H1 (cell line): ENCODE results near the gene NIN. TPM values are rescaled to one million over a fixed set of nuclear protein-coding genes. Genes with fewer than 3 reads are reported as not detected.

Experiments used
- CTCF ChIA-PET: fragments of 300-600 bp; sonication (Branson Sonifier 250); formaldehyde crosslinking; loops from one replicate; lab custom pipeline; 2021; ENCODE audit not compliant: partially characterized antibody; lab: Charles Lee
- POLR2A ChIA-PET: fragments of 300-600 bp; sonication (Branson Sonifier 250); formaldehyde crosslinking; loops from one replicate; lab custom pipeline; 2021; ENCODE audit warnings: inconsistent platforms; ENCODE audit not compliant: partially characterized antibody; lab: Charles Lee
- DNase-seq, 2 experiments: peaks; one replicate each; pipeline versions ENCODE4 v3.0.0 to v3.0.0-alpha.2; 2010 to 2022; ENCODE audit warnings: low spot score in 2 of 2, low read depth in 1 of 2, mixed read lengths in 1 of 2
- FAIRE-seq: peaks from 2 replicates; lab custom pipeline; 2011; peaks lifted over from hg19 to GRCh38; lab: Jason Lieb, UNC
- H2AFZ ChIP-seq: 2 replicates; pipeline ENCODE4 v1.8.1; 2012; ENCODE audit warnings: low read length, inconsistent platforms
- H2AK5ac ChIP-seq: 2 replicates; pipeline ENCODE4 v1.6.1; 2013; ENCODE audit warnings: low read depth, low read length
- H2BK120ac ChIP-seq: replicated peaks from 2 replicates; pipeline ENCODE3; 2013; ENCODE audit warnings: low read depth, low read length, inconsistent platforms
- H2BK12ac ChIP-seq: 2 replicates; pipeline ENCODE4 v1.6.1; 2013; ENCODE audit warnings: low read depth, low read length
- H2BK15ac ChIP-seq: 2 replicates; pipeline ENCODE4 v1.6.1; 2013; ENCODE audit warnings: low read length
- H2BK20ac ChIP-seq: 2 replicates; pipeline ENCODE4 v1.6.1; 2013; ENCODE audit warnings: low read length
- H2BK5ac ChIP-seq: 2 replicates; pipeline ENCODE4 v1.6.1; 2013; ENCODE audit warnings: low read depth, low read length
- H3K14ac ChIP-seq: 2 replicates; pipeline ENCODE4 v1.6.1; 2013; ENCODE audit warnings: inconsistent platforms; ENCODE audit not compliant: insufficient read length
- H3K18ac ChIP-seq: 2 replicates; pipeline ENCODE4 v1.6.1; 2013; ENCODE audit warnings: low read length; ENCODE audit errors: extremely low read depth
- H3K23ac ChIP-seq: 2 replicates; pipeline ENCODE4 v1.6.1; 2013; ENCODE audit warnings: inconsistent platforms; ENCODE audit not compliant: insufficient read length
- H3K23me2 ChIP-seq: 2 replicates; pipeline ENCODE4 v1.6.1; 2013; ENCODE audit warnings: low read depth, low read length
- H3K27ac ChIP-seq: 2 replicates; pipeline ENCODE4 v1.6.1; 2011; ENCODE audit warnings: low read depth, low read length, inconsistent platforms
- H3K27me3 ChIP-seq, 4 experiments: replicated peaks in 1 of 4; 1 replicate in 1 of 4; 2 replicates in 3 of 4; pipeline versions ENCODE4 v1.6.1 to v1.8.1; 2011 to 2013; ENCODE audit warnings: low read length in 3 of 4, mild to moderate bottlenecking in 3 of 4, inconsistent platforms in 2 of 4, mixed read lengths in 2 of 4, moderate library complexity in 1 of 4; ENCODE audit not compliant: control insufficient read depth in 3 of 4, insufficient read depth in 3 of 4; ENCODE audit errors: extremely low read depth in 1 of 4
- H3K36me3 ChIP-seq, 4 experiments: 2 replicates each; pipeline versions ENCODE4 v1.6.1 to v1.8.1; 2011 to 2013; ENCODE audit warnings: mild to moderate bottlenecking in 4 of 4, low read length in 3 of 4, moderate library complexity in 2 of 4, control low read depth in 1 of 4, inconsistent platforms in 1 of 4; ENCODE audit not compliant: insufficient read depth in 4 of 4, control insufficient read depth in 2 of 4
- H3K4ac ChIP-seq: replicated peaks from 2 replicates; pipeline ENCODE3; 2013; ENCODE audit warnings: low read length, low read depth, mixed read lengths, inconsistent platforms; ENCODE audit not compliant: insufficient read length
- H3K4me1 ChIP-seq, 4 experiments: replicated peaks in 1 of 4; 1 replicate in 1 of 4; 2 replicates in 3 of 4; pipeline versions ENCODE4 v1.6.1 to v1.8.1; 2011 to 2013; ENCODE audit warnings: low read length in 3 of 4, inconsistent platforms in 2 of 4, mixed read lengths in 1 of 4; ENCODE audit not compliant: insufficient read depth in 4 of 4, control insufficient read depth in 3 of 4
- H3K4me2 ChIP-seq, 2 experiments: 2 replicates each; pipeline versions ENCODE4 v1.6.1 to v1.8.1; 2011 to 2013; ENCODE audit warnings: low read depth in 2 of 2, low read length in 2 of 2, control low read depth in 1 of 2, inconsistent platforms in 1 of 2, mild to moderate bottlenecking in 1 of 2; ENCODE audit not compliant: insufficient read depth in 1 of 2
- H3K4me3 ChIP-seq, 4 experiments: fragments of 200-600, 300-600 bp in 1 of 4; sonication (generic), shearing (Covaris generic), sonication (Bioruptor Twin) in 1 of 4; 2 replicates each; pipeline versions ENCODE4 v1.5.1 to v1.8.1; 2011 to 2016; ENCODE audit warnings: low read length in 4 of 4, low read depth in 3 of 4, control low read depth in 2 of 4, inconsistent platforms in 2 of 4, mild to moderate bottlenecking in 2 of 4, mixed read lengths in 1 of 4, moderate library complexity in 1 of 4; ENCODE audit not compliant: insufficient read depth in 2 of 4; ENCODE audit errors: extremely low read depth in 1 of 4
- H3K56ac ChIP-seq: replicated peaks from 2 replicates; pipeline ENCODE3; 2013; ENCODE audit warnings: low read depth, mild to moderate bottlenecking, mixed read lengths, low read length, inconsistent platforms; ENCODE audit not compliant: insufficient read length
- H3K79me1 ChIP-seq: 2 replicates; pipeline ENCODE4 v1.6.1; 2013; ENCODE audit warnings: low read depth, low read length, control low read depth
- H3K79me2 ChIP-seq, 2 experiments: 2 replicates each; pipeline versions ENCODE4 v1.6.1 to v1.8.1; 2012 to 2013; ENCODE audit warnings: low read length in 2 of 2, mild to moderate bottlenecking in 2 of 2, inconsistent platforms in 1 of 2; ENCODE audit not compliant: insufficient read depth in 2 of 2, control insufficient read depth in 1 of 2
- H3K9ac ChIP-seq, 4 experiments: replicated peaks in 1 of 4; 1 replicate in 1 of 4; 2 replicates in 3 of 4; pipeline versions ENCODE4 v1.6.1 to v1.8.1; 2011 to 2013; ENCODE audit warnings: low read depth in 3 of 4, low read length in 3 of 4, control low read depth in 2 of 4, mild to moderate bottlenecking in 2 of 4, moderate library complexity in 2 of 4, inconsistent platforms in 1 of 4; ENCODE audit errors: extremely low read depth in 1 of 4
- H3K9me3 ChIP-seq, 2 experiments: 2 replicates each; pipeline versions ENCODE4 v1.6.1 to v1.8.1; 2012 to 2013; ENCODE audit warnings: mild to moderate bottlenecking in 2 of 2, moderate library complexity in 2 of 2, control low read depth in 1 of 2, inconsistent platforms in 1 of 2, low read depth in 1 of 2, low read length in 1 of 2, mixed read lengths in 1 of 2; ENCODE audit not compliant: insufficient read depth in 2 of 2
- H4K20me1 ChIP-seq, 2 experiments: replicated peaks in 1 of 2; 2 replicates each; pipeline versions ENCODE3 to v1.8.1; 2011 to 2013; ENCODE audit warnings: inconsistent platforms in 2 of 2, low read length in 2 of 2, mild to moderate bottlenecking in 1 of 2; ENCODE audit not compliant: insufficient read depth in 2 of 2, control insufficient read depth in 1 of 2
- H4K5ac ChIP-seq: 2 replicates; pipeline ENCODE4 v1.6.1; 2013; ENCODE audit warnings: low read length, low read depth, mixed read lengths, inconsistent platforms; ENCODE audit not compliant: insufficient read length
- H4K8ac ChIP-seq: 2 replicates; pipeline ENCODE4 v1.8.0; 2013; ENCODE audit warnings: mild to moderate bottlenecking, moderate library complexity, low read length, inconsistent platforms; ENCODE audit not compliant: insufficient read depth; ENCODE audit errors: extremely low read depth
- H4K91ac ChIP-seq: replicated peaks from 2 replicates; pipeline ENCODE3; 2013; ENCODE audit warnings: low read length, mixed read lengths, inconsistent platforms; ENCODE audit not compliant: insufficient read length
- EZH2 ChIP-seq: fragments of 200-600 bp; sonication (generic); IDR thresholded peaks from 2 replicates; pipeline ENCODE4 v1.7.1; 2012; ENCODE audit warnings: low read depth, mild to moderate bottlenecking, moderate library complexity, low read length, inconsistent platforms; ENCODE audit not compliant: severe bottlenecking
- HDAC6 ChIP-seq: IDR thresholded peaks from one replicate; pipeline ENCODE4 v1.7.1; 2012; ENCODE audit warnings: low read depth, mild to moderate bottlenecking, inconsistent platforms, low read length, moderate library complexity
- MAX ChIP-seq: IDR thresholded peaks from 2 replicates; pipeline ENCODE4 v1.6.1; 2012; ENCODE audit warnings: inconsistent platforms
- PHF8 ChIP-seq: fragments of 200-600 bp; sonication (generic); conservative IDR thresholded peaks from 2 replicates; pipeline ENCODE4 v1.7.1; 2012; ENCODE audit warnings: low read depth, mild to moderate bottlenecking, inconsistent platforms, low read length, moderate library complexity
- SAP30 ChIP-seq: fragments of 300-600 bp; sonication (generic); IDR thresholded peaks from 2 replicates; pipeline ENCODE4 v1.7.1; 2012; ENCODE audit warnings: low read length, moderate library complexity, mild to moderate bottlenecking, inconsistent platforms; ENCODE audit not compliant: insufficient read depth, insufficient replicate concordance
- SIN3A ChIP-seq, 2 experiments: IDR thresholded peaks in 1 of 2; conservative IDR thresholded peaks in 1 of 2; 2 replicates each; pipeline ENCODE4 v1.6.1; 2011 to 2012; ENCODE audit warnings: low read length in 2 of 2, improper control_type of control experiment in 1 of 2, low read depth in 1 of 2, mild to moderate bottlenecking in 1 of 2
- SIRT6 ChIP-seq: IDR thresholded peaks from one replicate; pipeline ENCODE4 v1.7.1; 2012; ENCODE audit warnings: low read length, inconsistent platforms
- TCF12 ChIP-seq: IDR thresholded peaks from 2 replicates; pipeline ENCODE4 v1.6.1; 2011; ENCODE audit warnings: low read depth, mild to moderate bottlenecking, low read length
- WGBS, 2 experiments: shearing (Covaris generic) in 1 of 2; methylation state at CpG; one replicate each; pipeline versions ENCODE4 v1.1.6 to v1.1.7; 2013 to 2015; ENCODE audit warnings: low lambda C conversion rate in 2 of 2, mixed read lengths in 2 of 2, inconsistent platforms in 1 of 2, low coverage in 1 of 2, missing lambda C conversion rate in 1 of 2; ENCODE audit not compliant: insufficient replicate concordance in 2 of 2, insufficient coverage in 1 of 2, insufficient read length in 1 of 2; ENCODE audit errors: extremely low coverage in 1 of 2, missing lambda C conversion rate in 1 of 2; 5-methylcytosine and 5-hydroxymethylcytosine counted together
- polyA plus RNA-seq, 7 experiments: library from polyadenylated mRNA; depleted of rRNA in 3 of 7; stranded (reverse) in 5 of 7; unstranded in 2 of 7; fragments of >200 nt in 5 of 7; fragments of 200-250 nt in 2 of 7; gene quantifications; 1 replicate in 5 of 7; 2 replicates in 1 of 7; 4 replicates in 1 of 7; pipeline versions ENCODE4 v1.2.1 to v1.2.3, GENCODE V29; 2011 to 2013; ENCODE audit warnings: missing spikeins in 2 of 7, mixed read lengths in 2 of 7
- total RNA-seq: library from RNA; stranded (reverse); fragmentation: NEBNext Ultra II Directional; extraction: Animal tissue kit (Norgen Biotek cat#: 25700); gene quantifications from 2 replicates; pipeline ENCODE4 v1.2.1, GENCODE V29; 2021

The NIN gene
- total and polyA plus RNA-seq, 2 of the 8 experiments (the other 6 are each of a cell fraction or from before 2014, with no cell fraction given), result 3.2 to 21.3 TPM

- peak in 1 of 2 experiments; percentile 50 for DNase-seq
These were observed 1.4 kb downstream of the NIN start for GRCh38 chr14:50829489-50830043.

More at GRCh38 chr14:50829489-50830043, 1.4 kb downstream of the NIN start:
- Histone ChIP-seq H3K79me1 (no peaks in the 10 kb centered on the region), H3K23me2 (peaks cover 17% of the 10 kb centered on the region), H3K4me1 (peaks cover 0 to 13% (median 7%) of the 10 kb centered on the region in 4 experiments; a peak in 5 of 7 replicates), H3K56ac (no peak overlapping the region), H3K9me3 (no peaks in the 10 kb centered on the region), H4K5ac (no peak overlapping the region), H2AK5ac (no peak overlapping the region), H3K36me3 (no peaks in the 10 kb centered on the region), H3K4me3 (peak overlapping the region; percentile 57 to 89 (median 68)), H4K91ac (no peak overlapping the region), H2BK120ac (no peak overlapping the region), H2BK5ac (no peak overlapping the region), H3K23ac (no peak overlapping the region), H2BK20ac (no peak overlapping the region), H3K9ac (peak overlapping the region in 2 of 4 experiments; percentile 25 to 43; a peak in 1 of 7 replicates), H3K27ac (no peak overlapping the region), H3K27me3 (peaks cover 6 to 62% (median 37%) of the 10 kb centered on the region in 4 experiments), H4K8ac (no peak overlapping the region), H3K18ac (0 out of 2 replicates have a peak overlapping the region, but pooled peaks have one; percentile 75), H2BK12ac (no peak overlapping the region), H2AFZ (no peak overlapping the region), H2BK15ac (no peak overlapping the region), H3K79me2 (peaks cover 0 to 35% of the 10 kb centered on the region in 2 experiments; a peak in 2 of 4 replicates), H3K4me2 (peak overlapping the region; percentile 78 to 85), H3K4ac (no peak overlapping the region), H3K14ac (no peak overlapping the region), H4K20me1 (peaks cover 15 to 21% of the 10 kb centered on the region in 2 experiments)
- CTCF ChIA-PET, result interaction anchor here (1.0 to 3.2 kb wide), 7 partner anchors 9 to 53 kb away, joined by 3 to 9 read pairs (median 5); no protein-coding TSS in a partner anchor
- TF ChIP-seq PHF8, result no peak
- TF ChIP-seq MAX, result no peak
- TF ChIP-seq EZH2, result peak; percentile 47
- TF ChIP-seq SIN3A (conservative IDR thresholded peaks at IDR 0.05 in 1 of 2, IDR thresholded peaks at IDR 0.05 in 1 of 2; ENCODE audit: low read depth in 1 of 2, low read length in 2 of 2), result 0 out of 4 replicates have a peak, but pooled peaks of 1 of the 2 experiments have one; percentile 40
- no peak for TF ChIP-seq SAP30
- TF ChIP-seq SIRT6, result no peak
- no peak for TF ChIP-seq TCF12
- TF ChIP-seq HDAC6, result no peak
- 16% methylated on average over 14 of the region's 14 CpGs; no CpG with 5 or more reads in 1 of the 2 experiments for WGBS, 2 experiments
- POLR2A ChIA-PET, result interaction anchor here (0.9 to 3.9 kb wide), 7 partner anchors 8 to 54 kb away, joined by 3 to 23 read pairs (median 4); partner anchors contain the start of gene ABHD12B
- no peak for FAIRE-seq
